Measurements from ENCODE around the gene DMRT3.

DNA sequence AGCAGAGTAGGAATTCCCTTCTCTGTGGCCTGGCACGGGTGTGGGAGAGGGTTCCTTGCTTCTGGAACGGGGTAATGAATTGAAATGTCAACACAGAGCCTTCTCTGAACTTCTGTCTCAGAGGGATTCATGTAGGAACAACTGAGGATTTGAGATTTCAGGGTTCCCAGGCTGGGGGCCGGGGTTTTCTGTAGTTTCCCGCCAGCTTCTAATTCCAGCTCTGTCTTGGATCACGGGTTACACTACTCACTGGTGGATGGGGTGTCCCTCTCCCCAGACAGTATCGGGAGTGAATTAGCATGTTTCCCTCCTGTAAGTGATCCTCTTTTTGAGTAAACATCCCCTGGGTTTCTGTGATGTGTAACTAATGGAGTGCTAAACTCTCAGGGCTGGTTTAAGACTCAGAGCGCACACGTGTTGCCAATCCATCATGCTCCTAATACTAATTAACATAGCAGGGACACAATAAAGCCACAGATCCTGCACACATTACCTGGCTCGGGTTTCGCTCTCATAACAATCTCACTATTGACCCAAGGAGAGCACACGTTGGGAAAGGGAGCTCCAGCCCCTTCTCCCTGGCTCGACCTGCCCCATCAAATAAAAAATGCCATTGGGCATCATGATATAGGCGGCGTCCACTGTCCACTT, 55.6 kb downstream of the DMRT3 start:
- TF ChIP-seq, protein P1, sequence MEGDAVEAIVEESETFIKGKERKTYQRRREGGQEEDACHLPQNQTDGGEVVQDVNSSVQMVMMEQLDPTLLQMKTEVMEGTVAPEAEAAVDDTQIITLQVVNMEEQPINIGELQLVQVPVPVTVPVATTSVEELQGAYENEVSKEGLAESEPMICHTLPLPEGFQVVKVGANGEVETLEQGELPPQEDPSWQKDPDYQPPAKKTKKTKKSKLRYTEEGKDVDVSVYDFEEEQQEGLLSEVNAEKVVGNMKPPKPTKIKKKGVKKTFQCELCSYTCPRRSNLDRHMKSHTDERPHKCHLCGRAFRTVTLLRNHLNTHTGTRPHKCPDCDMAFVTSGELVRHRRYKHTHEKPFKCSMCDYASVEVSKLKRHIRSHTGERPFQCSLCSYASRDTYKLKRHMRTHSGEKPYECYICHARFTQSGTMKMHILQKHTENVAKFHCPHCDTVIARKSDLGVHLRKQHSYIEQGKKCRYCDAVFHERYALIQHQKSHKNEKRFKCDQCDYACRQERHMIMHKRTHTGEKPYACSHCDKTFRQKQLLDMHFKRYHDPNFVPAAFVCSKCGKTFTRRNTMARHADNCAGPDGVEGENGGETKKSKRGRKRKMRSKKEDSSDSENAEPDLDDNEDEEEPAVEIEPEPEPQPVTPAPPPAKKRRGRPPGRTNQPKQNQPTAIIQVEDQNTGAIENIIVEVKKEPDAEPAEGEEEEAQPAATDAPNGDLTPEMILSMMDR (IDR thresholded peaks at IDR 0.05; ENCODE audit: borderline replicate concordance, extremely low read depth, low read length, poor library complexity, severe bottlenecking) = no peak
- TF ChIP-seq EZH2 (IDR thresholded peaks at IDR 0.05; ENCODE audit: borderline replicate concordance, low read depth, low read length, severe bottlenecking) = no peak
